Globus pallidus (tissue), 1 donor: ENCODE data around the gene PROCA1.
A peak's percentile ranks its signal among the peaks of the same experiment; 100 is the strongest.
"Not testable (repeated sequence)": the region's sequence is repeated elsewhere in the genome, so short reads cannot be mapped to it uniquely, and the experiment has no call there.

Experiments
- DNase-seq: peaks from one replicate; pipeline ENCODE4 v3.0.0-alpha.2; 2015; ENCODE audit warnings: low spot score

PROCA1 gene

DNA sequence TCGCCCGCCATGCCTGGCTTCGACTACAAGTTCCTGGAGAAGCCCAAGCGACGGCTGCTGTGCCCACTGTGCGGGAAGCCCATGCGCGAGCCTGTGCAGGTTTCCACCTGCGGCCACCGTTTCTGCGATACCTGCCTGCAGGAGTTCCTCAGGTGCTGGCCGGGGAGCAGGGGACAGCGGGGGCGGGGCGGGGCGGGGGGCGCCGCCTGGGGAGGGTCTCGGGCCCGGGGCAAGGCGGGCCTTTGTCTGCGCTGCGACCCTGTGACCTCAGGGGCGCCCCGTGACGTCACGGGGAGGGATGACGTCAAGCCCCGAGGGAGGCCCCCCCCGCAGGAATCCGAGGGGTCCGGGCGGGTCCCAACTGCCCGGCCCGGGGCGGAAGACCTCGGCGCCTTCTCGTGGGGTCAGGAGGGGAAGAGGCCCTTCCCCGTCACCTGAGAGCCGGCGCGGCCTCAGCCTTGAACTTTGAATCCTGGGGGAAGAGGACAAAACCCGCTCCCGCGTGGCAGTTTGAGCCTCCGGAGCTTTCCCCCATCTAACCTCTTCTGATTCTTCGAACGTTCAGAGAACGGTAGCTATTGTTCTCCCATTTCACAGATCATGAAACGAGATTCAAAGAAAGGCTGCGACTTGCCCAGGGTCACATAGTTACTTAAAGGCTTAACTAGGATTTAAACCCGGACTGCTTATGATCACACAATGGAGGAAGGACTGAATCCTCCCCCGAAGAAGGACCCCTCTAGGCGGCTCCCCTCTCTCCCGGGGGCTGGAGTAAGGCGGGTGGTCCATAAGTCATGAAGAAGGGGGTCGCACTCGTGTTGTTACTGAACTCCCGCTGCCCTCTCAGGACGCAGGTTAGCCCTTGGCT, 32.6 kb upstream of the PROCA1 start:
- no peak for DNase-seq

GRCh38 chr17:28743243-28744103, 31.8 kb upstream of the PROCA1 start, which contains the start of gene TRAF4:
Gene TRAF4 (plus strand): TSS chr17:28744011. CDS start chr17:28744113, 102 bp downstream.
- peak; percentile 83 for DNase-seq

GRCh38 chr17:28741358-28742349, 30.0 kb upstream of the PROCA1 start:
- DNase-seq, result no peak

- no peak for DNase-seq
Observed at GRCh38 chr17:28740406-28741357, 29.0 kb upstream of the PROCA1 start.

DNA sequence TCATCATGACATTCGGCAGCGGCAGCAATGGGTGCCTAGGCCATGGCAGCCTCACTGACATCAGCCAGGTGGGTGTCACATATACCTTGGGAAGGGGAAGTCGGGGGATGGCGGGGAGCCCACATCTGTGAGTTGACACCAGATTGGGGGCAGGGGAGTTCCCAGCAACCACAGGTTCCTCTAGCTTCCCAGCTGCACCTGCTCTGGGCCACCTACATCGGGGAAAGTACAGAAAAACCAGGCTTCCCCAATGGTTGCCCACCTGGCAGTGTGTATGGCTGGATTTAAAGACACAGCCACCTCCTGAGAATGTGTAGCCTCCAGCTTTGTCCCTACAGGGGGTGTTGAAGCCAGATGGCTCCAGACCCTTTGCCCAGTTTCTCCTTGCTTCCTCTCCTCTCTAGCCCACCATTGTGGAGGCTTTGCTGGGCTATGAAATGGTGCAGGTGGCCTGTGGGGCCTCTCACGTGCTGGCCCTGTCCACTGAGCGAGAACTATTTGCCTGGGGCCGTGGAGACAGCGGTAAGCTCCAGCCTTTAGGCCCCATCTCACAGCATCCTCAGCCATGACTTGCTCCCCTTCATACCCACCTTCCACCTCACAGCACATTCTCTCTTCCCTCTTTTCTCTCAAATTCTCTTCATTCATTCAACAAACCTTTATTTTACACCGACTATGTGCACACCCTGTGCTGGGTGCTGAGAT, 27.1 kb upstream of the PROCA1 start:
- DNase-seq, result no peak

DNA sequence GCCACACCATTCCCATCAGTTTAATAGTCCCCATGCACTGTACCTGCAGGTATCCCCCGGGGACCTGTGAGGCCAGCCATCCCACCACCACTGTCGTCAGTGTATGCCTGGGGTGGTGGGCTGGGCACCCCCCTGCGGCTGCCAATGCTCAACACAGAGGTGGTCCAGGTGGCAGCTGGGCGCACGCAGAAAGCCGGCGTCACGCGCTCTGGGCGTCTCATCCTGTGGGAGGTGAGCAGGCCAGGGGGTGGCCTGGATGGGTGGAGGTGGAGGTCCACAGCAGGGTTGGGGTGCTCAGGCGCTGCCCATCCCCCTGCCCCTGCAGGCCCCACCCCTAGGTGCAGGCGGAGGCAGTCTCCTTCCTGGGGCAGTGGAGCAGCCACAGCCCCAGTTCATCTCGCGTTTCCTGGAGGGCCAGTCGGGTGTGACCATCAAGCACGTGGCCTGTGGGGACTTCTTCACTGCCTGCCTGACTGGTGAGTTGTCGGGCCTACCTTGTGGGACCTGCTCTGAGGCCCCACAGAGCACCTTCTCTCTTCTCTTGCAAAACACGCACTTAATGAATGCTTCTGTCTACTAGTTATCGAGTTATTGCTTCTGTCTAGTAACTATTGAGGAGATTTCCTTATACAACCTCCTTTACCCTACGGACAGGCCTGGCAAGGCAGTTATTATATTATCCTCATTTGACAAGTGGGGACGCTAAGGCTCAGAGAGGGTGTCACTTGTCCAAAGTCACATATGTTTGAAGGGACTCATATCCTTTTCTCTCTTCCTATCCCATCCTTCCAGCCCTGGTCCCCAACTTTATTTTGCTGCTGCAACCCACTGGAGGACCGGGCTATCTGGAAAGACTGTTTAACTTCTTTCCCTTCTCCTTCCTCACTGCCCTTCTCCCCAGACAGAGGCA, 26.3 kb upstream of the PROCA1 start:
- no peak for DNase-seq

DNA sequence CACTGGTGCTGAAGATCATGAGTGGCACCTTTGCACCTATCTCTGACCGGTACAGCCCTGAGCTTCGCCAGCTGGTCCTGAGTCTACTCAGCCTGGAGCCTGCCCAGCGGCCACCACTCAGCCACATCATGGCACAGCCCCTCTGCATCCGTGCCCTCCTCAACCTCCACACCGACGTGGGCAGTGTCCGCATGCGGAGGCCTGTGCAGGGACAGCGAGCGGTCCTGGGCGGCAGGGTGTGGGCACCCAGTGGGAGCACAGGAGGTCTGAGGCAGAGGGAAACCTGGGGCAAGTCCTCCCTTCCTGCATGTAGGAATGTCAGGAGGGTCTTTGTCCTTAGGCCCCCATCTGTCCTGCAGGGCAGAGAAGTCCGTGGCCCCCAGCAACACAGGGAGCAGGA, 25.6 kb upstream of the PROCA1 start:
- DNase-seq, result no peak

- DNase-seq, result not testable (repeated sequence)
Observed at GRCh38 chr17:28735913-28736769, 24.5 kb upstream of the PROCA1 start.

DNA sequence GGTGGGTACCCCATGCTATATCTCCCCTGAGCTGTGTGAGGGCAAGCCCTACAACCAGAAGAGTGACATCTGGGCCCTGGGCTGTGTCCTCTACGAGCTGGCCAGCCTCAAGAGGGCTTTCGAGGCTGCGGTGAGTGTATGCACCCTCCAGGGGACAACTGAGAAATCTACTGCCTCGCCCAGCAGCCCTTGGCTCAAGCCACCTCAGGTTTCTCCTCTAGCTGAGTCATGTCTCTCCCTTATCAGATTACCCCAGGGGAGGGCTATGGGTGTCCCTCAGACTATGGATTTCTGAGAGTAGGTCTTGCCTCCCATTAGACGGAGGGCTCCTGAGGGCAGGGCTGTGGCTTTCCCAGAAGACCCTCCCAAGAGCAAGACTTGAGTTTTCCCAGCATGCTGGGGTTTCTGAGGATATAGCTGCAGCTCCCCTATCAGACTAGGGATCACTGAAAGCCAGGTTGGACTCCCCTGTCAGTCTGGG, 23.6 kb upstream of the PROCA1 start:
- DNase-seq, result no peak

DNA sequence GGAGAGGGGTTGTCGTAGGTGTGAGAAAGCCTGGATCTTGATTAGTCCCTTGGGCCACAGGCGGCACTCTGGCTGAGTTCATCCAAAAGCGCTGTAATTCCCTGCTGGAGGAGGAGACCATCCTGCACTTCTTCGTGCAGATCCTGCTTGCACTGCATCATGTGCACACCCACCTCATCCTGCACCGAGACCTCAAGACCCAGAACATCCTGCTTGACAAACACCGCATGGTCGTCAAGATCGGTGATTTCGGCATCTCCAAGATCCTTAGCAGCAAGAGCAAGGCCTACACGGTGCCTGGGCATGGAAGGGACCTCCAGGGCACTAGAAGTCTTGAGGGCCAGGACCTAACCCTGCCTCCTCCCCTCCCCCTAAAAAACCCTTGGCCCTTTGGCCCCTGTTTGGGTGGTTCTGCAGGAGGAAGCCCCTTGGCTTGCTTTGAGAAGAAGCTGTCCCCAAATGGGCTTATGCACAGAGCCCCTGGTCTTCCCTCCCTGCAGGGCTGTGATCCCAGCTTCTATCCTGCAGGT, 23.1 kb upstream of the PROCA1 start:
- DNase-seq, result no peak

DNA sequence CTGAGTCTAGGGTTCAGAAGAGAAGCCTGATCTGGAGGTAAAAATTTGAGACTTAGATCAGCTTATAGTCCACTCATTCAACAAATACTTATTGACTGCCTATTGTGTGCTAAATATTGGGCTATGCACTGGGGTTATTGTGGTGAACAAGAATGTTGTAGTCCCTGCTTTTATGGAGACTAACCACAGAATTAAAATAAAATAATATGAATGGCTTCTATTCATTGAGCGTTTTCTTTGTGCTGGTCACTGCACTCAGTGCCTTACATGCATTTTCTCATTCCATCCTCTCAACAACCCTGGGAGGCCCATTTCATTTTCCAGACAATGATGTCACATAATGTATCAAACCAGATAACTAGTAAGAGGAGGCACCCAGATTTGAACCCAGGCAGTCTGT, 21.7 kb upstream of the PROCA1 start:
- no peak for DNase-seq

DNA sequence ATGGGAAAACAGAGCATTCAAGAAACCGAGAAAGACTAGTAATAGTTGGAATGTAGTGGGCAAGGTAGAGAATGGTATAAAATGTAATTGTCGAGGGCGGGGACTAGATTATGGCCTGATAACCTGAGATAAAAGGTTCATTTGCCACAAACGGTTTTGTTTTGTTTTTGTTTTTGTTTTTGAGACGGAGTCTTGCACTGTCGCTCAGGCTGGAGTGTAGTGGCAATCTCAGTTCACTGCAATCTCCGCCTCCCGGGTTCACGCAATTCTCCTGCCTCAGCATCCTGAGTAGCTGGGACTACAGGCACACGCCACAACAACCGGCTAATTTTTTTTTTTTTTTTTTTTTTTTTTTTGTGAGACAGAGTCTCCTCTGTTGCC, 18.3 kb upstream of the PROCA1 start:
- no peak for DNase-seq

GRCh38 chr17:28728364-28729200, 16.9 kb upstream of the PROCA1 start, which contains the start of gene NEK8:
Gene NEK8 (plus strand): TSS chr17:28728788. CDS start chr17:28728814, 26 bp downstream.
- DNase-seq, result peak; percentile 91

DNA sequence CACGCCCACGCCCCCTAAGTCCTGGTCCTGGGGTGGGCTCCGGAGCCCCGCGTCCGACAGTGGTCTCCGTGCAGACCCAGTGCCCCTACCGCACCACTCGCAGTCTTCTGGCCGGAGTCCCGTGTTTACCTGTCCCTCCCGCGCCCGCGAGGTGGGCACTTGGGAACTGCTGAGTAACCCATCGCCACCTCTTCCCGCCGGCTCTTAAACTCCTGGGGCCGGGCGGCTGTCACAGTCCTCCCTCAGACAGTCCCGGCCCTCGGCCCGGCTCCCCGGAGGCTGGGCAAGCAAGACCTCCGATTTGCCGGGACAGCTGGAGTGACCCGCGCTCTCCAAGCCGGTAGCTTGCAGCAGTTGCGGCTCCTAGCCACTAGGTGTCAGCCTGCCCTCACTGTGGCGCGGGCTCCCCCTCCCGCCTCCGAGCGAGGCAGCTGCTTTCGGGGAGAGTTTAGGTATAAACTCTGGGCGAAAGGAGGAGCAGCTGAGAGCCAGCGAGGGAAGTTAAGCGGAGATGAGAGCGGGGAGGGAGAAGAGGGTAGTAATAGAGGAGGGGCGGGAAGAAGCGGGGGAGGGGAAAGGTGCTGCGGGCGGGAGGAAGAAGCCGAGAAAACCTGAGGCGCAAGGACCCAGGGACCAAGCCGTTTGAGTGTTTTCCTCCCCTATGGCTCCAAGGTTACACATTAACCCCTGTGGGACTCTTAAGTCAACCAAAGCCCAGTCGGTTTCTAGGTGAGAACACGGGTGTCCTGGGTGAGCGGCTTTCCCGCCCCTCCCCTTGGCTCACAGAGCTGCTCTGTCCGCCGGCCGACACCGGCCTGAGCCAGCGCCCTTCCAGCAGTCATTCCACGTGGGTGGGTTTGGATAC, 15.2 kb upstream of the PROCA1 start:
- DNase-seq, result peak; percentile 91

- DNase-seq, result no peak
Observed at GRCh38 chr17:28726226-28726626, 14.5 kb upstream of the PROCA1 start, which contains the start of gene TLCD1. Gene TLCD1 (minus strand): TSS chr17:28726233. CDS start chr17:28726097, 136 bp downstream.
